Measurements from ENCODE around the gene FAM229B.
"Not testable (repeated sequence)": the region's sequence is repeated elsewhere in the genome, so short reads cannot be mapped to it uniquely, and the experiment has no call there.

FAM229B gene

GRCh38 chr6:112065426-112065986 lies 21.9 kb upstream of the FAM229B start:
- DNase-seq: no peak

GRCh38 chr6:112066606-112067005 lies 20.8 kb upstream of the FAM229B start:
- no peak for DNase-seq

GRCh38 chr6:112081569-112081968 lies 5.8 kb upstream of the FAM229B start:
- DNase-seq: no peak

- no peak for DNase-seq
Observed at GRCh38 chr6:112085286-112086065, 1.9 kb upstream of the FAM229B start.

GRCh38 chr6:112086744-112087135 lies 651 bp upstream of the FAM229B start:
- DNase-seq: no peak

- no peak for DNase-seq
Observed at GRCh38 chr6:112087916-112088315, 525 bp downstream of the FAM229B start.

GRCh38 chr6:112096901-112097300 lies 9.5 kb downstream of the FAM229B start:
- DNase-seq: no peak

GRCh38 chr6:112100561-112100960 lies 13.2 kb downstream of the FAM229B start:
- DNase-seq: no peak

GRCh38 chr6:112106026-112106425 lies 18.6 kb downstream of the FAM229B start:
- DNase-seq: not testable (repeated sequence)

GRCh38 chr6:112106562-112106961 lies 19.2 kb downstream of the FAM229B start:
- DNase-seq: no peak

- DNase-seq: no peak
Observed at GRCh38 chr6:112109262-112109661, 21.9 kb downstream of the FAM229B start.

- no peak for DNase-seq
Observed at GRCh38 chr6:112113431-112113830, 26.0 kb downstream of the FAM229B start.

GRCh38 chr6:112113918-112114317 lies 26.5 kb downstream of the FAM229B start:
- no peak for DNase-seq

GRCh38 chr6:112114577-112115223 lies 27.3 kb downstream of the FAM229B start:
- no peak for DNase-seq

- no peak for DNase-seq
Observed at GRCh38 chr6:112116221-112116620, 28.8 kb downstream of the FAM229B start.

- DNase-seq: no peak
Observed at GRCh38 chr6:112117554-112117953, 30.2 kb downstream of the FAM229B start.

GRCh38 chr6:112118034-112118433 lies 30.6 kb downstream of the FAM229B start:
- DNase-seq: no peak

GRCh38 chr6:112122756-112123155 lies 35.4 kb downstream of the FAM229B start:
- DNase-seq: no peak

GRCh38 chr6:112123982-112124381 lies 36.6 kb downstream of the FAM229B start:
- DNase-seq: no peak

- no peak for DNase-seq
Observed at GRCh38 chr6:112128208-112128607, 40.8 kb downstream of the FAM229B start.

GRCh38 chr6:112130878-112131277 lies 43.5 kb downstream of the FAM229B start:
- no peak for DNase-seq

GRCh38 chr6:112139052-112139451 lies 51.7 kb downstream of the FAM229B start:
- DNase-seq: no peak

GRCh38 chr6:112141707-112142106 lies 54.3 kb downstream of the FAM229B start:
- DNase-seq: no peak

Measured in NCI-H446 (cell line).